Endothelial cell (in vitro differentiated cells): ENCODE measurements around the gene CHD2. TPM values are rescaled to one million over a fixed set of nuclear protein-coding genes. Genes with fewer than 3 reads are reported as not detected.

Source experiments
- DNase-seq: peaks from one replicate; pipeline ENCODE4 v3.0.0; 2021; ENCODE audit warnings: low spot score
- H3K27ac Mint-ChIP-seq: one replicate; pipeline ENCODE4 v1.8.0; 2021; ENCODE audit warnings: mixed read lengths, inconsistent platforms; ENCODE audit not compliant: unreplicated experiment
- H3K27me3 Mint-ChIP-seq: one replicate; pipeline ENCODE4 v1.8.0; 2021; ENCODE audit warnings: mild to moderate bottlenecking, moderate library complexity, mixed read lengths, inconsistent platforms; ENCODE audit not compliant: unreplicated experiment
- H3K36me3 Mint-ChIP-seq: one replicate; pipeline ENCODE4 v1.8.0; 2021; ENCODE audit warnings: mild to moderate bottlenecking, low read depth, mixed read lengths, inconsistent platforms; ENCODE audit not compliant: unreplicated experiment
- H3K4me1 Mint-ChIP-seq: one replicate; pipeline ENCODE4 v1.8.0; 2021; ENCODE audit warnings: mild to moderate bottlenecking, mixed read lengths, inconsistent platforms; ENCODE audit not compliant: unreplicated experiment
- H3K4me3 Mint-ChIP-seq: one replicate; pipeline ENCODE4 v1.8.0; 2021; ENCODE audit warnings: mild to moderate bottlenecking, mixed read lengths, inconsistent platforms; ENCODE audit not compliant: unreplicated experiment
- H3K9me3 Mint-ChIP-seq: one replicate; pipeline ENCODE4 v1.8.0; 2021; ENCODE audit warnings: mixed read lengths, inconsistent platforms; ENCODE audit not compliant: unreplicated experiment
- CTCF ChIP-seq: fragments of 200-600 bp; sonication (generic); IDR thresholded peaks from one replicate; pipeline ENCODE4 v1.5.0; 2021; ENCODE audit warnings: antibody characterized with exemption; ENCODE audit not compliant: unreplicated experiment
- total RNA-seq: library from RNA; stranded (reverse); fragmentation: NEBNext Ultra II Directional; extraction: Animal tissue kit (Norgen Biotek cat#: 25700); gene quantifications from one replicate; pipeline ENCODE4 v1.2.1, GENCODE V29; 2021; ENCODE audit not compliant: unreplicated experiment

CHD2 gene
- total RNA-seq, 1 donor from 2014 or later: 96.3 TPM

GRCh38 chr15:93040288-93041158 is 140.4 kb downstream of the CHD2 start:
- no peak for TF ChIP-seq CTCF
- peaks cover 12% of the 10 kb centered on the region for H3K27me3 Mint-ChIP-seq
- no peaks in the 10 kb centered on the region for H3K9me3 Mint-ChIP-seq
- no peak overlapping the region for H3K27ac Mint-ChIP-seq
- no peak for DNase-seq
- no peaks in the 10 kb centered on the region for H3K4me1 Mint-ChIP-seq
- H3K36me3 Mint-ChIP-seq: peaks cover 6% of the 10 kb centered on the region
- H3K4me3 Mint-ChIP-seq: no peak overlapping the region

GRCh38 chr15:93041159-93041547 is 141.0 kb downstream of the CHD2 start:
- TF ChIP-seq CTCF: no peak
- no peak for DNase-seq
- H3K27ac Mint-ChIP-seq: no peak overlapping the region
- no peak overlapping the region for H3K4me3 Mint-ChIP-seq
- H3K4me1 Mint-ChIP-seq: no peaks in the 10 kb centered on the region
- peaks cover 12% of the 10 kb centered on the region for H3K36me3 Mint-ChIP-seq
- H3K27me3 Mint-ChIP-seq: peaks cover 12% of the 10 kb centered on the region
- H3K9me3 Mint-ChIP-seq: no peaks in the 10 kb centered on the region

- Mint-ChIP-seq H3K27ac (no peak overlapping the region), H3K4me3 (no peak overlapping the region), H3K9me3 (no peaks in the 10 kb centered on the region), H3K27me3 (peaks cover 9% of the 10 kb centered on the region), H3K36me3 (peaks cover 17% of the 10 kb centered on the region), H3K4me1 (peaks cover 2% of the 10 kb centered on the region)
- no peak for TF ChIP-seq CTCF
- no peak for DNase-seq
Observed at GRCh38 chr15:93042211-93042610, 142.1 kb downstream of the CHD2 start.

- TF ChIP-seq CTCF: no peak
- Mint-ChIP-seq H3K4me3 (no peak overlapping the region), H3K27ac (peak overlapping the region; percentile 33)
Observed at GRCh38 chr15:93042691-93043378, 142.7 kb downstream of the CHD2 start.

More at GRCh38 chr15:93042691-93043378, 142.7 kb downstream of the CHD2 start:
- H3K4me1 Mint-ChIP-seq: peaks cover 2% of the 10 kb centered on the region
- DNase-seq: no peak
- H3K9me3 Mint-ChIP-seq: no peaks in the 10 kb centered on the region
- H3K36me3 Mint-ChIP-seq: peaks cover 17% of the 10 kb centered on the region
- H3K27me3 Mint-ChIP-seq: peaks cover 9% of the 10 kb centered on the region
